Measurements from ENCODE around the gene SLC2A13. TPM values are rescaled to one million over a fixed set of nuclear protein-coding genes. Genes with fewer than 3 reads are reported as not detected.

The SLC2A13 gene
- total and polyA plus RNA-seq, 4 donors: 1.9 to 20.2 (median 6.9) TPM

DNA sequence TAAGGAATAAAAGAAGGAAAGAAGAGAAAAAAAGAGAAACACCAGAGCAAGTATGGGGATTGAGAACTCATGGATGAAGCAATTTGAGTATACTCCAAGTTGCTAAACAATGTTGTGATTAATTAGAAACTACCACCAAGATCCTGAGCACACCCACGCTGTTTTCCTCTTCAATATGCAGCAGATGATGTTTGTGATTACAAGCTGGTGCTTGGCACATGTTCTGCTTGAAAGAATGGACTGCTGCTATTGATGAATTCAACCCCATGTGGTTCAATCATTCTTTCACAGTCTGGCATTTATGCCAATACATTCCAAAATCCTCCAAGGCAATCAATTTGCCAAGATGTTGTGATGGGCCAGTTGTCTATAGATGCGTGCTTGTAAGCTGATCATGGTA is 146.8 kb downstream of the SLC2A13 start:
- Histone ChIP-seq H3K4me1 (ENCODE audit: control insufficient read depth in 4 of 4, insufficient read depth in 4 of 4, low read length in 3 of 4) (no peaks in the 10 kb centered on the region), H3K27me3 (ENCODE audit: control insufficient read depth in 4 of 4, insufficient read depth in 4 of 4, low read length in 3 of 4) (no peaks in the 10 kb centered on the region), H3K4me3 (ENCODE audit: low read depth in 1 of 3, low read length in 3 of 3) (no peak overlapping the region), H3K9ac (ENCODE audit: low read depth in 1 of 2, low read length in 2 of 2) (no peak overlapping the region), H3K9me3 (ENCODE audit: control insufficient read depth in 4 of 4, low read length in 3 of 4) (no peaks in the 10 kb centered on the region), H3K27ac (ENCODE audit: low read depth in 1 of 2, low read length in 2 of 2) (no peak overlapping the region), H3K36me3 (ENCODE audit: control insufficient read depth in 4 of 4, insufficient read depth in 3 of 4, low read depth in 1 of 4, low read length in 3 of 4) (no peaks in the 10 kb centered on the region)
- TF ChIP-seq, protein P1, sequence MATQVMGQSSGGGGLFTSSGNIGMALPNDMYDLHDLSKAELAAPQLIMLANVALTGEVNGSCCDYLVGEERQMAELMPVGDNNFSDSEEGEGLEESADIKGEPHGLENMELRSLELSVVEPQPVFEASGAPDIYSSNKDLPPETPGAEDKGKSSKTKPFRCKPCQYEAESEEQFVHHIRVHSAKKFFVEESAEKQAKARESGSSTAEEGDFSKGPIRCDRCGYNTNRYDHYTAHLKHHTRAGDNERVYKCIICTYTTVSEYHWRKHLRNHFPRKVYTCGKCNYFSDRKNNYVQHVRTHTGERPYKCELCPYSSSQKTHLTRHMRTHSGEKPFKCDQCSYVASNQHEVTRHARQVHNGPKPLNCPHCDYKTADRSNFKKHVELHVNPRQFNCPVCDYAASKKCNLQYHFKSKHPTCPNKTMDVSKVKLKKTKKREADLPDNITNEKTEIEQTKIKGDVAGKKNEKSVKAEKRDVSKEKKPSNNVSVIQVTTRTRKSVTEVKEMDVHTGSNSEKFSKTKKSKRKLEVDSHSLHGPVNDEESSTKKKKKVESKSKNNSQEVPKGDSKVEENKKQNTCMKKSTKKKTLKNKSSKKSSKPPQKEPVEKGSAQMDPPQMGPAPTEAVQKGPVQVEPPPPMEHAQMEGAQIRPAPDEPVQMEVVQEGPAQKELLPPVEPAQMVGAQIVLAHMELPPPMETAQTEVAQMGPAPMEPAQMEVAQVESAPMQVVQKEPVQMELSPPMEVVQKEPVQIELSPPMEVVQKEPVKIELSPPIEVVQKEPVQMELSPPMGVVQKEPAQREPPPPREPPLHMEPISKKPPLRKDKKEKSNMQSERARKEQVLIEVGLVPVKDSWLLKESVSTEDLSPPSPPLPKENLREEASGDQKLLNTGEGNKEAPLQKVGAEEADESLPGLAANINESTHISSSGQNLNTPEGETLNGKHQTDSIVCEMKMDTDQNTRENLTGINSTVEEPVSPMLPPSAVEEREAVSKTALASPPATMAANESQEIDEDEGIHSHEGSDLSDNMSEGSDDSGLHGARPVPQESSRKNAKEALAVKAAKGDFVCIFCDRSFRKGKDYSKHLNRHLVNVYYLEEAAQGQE (IDR thresholded peaks at IDR 0.05): no peak
- TF ChIP-seq, protein P2, sequence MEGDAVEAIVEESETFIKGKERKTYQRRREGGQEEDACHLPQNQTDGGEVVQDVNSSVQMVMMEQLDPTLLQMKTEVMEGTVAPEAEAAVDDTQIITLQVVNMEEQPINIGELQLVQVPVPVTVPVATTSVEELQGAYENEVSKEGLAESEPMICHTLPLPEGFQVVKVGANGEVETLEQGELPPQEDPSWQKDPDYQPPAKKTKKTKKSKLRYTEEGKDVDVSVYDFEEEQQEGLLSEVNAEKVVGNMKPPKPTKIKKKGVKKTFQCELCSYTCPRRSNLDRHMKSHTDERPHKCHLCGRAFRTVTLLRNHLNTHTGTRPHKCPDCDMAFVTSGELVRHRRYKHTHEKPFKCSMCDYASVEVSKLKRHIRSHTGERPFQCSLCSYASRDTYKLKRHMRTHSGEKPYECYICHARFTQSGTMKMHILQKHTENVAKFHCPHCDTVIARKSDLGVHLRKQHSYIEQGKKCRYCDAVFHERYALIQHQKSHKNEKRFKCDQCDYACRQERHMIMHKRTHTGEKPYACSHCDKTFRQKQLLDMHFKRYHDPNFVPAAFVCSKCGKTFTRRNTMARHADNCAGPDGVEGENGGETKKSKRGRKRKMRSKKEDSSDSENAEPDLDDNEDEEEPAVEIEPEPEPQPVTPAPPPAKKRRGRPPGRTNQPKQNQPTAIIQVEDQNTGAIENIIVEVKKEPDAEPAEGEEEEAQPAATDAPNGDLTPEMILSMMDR (IDR thresholded peaks at IDR 0.05; ENCODE audit: low read depth, low read length, missing input control): no peak
- TF ChIP-seq FOXA1 (IDR thresholded peaks at IDR 0.05) (no peak), HNF4A (conservative IDR thresholded peaks at IDR 0.05) (no peak), NR2F2 (IDR thresholded peaks at IDR 0.05) (no peak), RXRA (IDR thresholded peaks at IDR 0.05) (no peak), SP1 (IDR thresholded peaks at IDR 0.05) (no peak), TAF1 (conservative IDR thresholded peaks at IDR 0.05) (no peak), HNF4G (IDR thresholded peaks at IDR 0.05) (no peak), JUND (IDR thresholded peaks at IDR 0.05) (no peak), RAD21 (IDR thresholded peaks at IDR 0.05) (no peak), FOXA2 (IDR thresholded peaks at IDR 0.05) (no peak), YY1 (IDR thresholded peaks at IDR 0.05) (no peak)
- TF ChIP-seq, protein P3, sequence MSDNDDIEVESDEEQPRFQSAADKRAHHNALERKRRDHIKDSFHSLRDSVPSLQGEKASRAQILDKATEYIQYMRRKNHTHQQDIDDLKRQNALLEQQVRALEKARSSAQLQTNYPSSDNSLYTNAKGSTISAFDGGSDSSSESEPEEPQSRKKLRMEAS (IDR thresholded peaks at IDR 0.05): no peak
- TF ChIP-seq, protein P4, sequence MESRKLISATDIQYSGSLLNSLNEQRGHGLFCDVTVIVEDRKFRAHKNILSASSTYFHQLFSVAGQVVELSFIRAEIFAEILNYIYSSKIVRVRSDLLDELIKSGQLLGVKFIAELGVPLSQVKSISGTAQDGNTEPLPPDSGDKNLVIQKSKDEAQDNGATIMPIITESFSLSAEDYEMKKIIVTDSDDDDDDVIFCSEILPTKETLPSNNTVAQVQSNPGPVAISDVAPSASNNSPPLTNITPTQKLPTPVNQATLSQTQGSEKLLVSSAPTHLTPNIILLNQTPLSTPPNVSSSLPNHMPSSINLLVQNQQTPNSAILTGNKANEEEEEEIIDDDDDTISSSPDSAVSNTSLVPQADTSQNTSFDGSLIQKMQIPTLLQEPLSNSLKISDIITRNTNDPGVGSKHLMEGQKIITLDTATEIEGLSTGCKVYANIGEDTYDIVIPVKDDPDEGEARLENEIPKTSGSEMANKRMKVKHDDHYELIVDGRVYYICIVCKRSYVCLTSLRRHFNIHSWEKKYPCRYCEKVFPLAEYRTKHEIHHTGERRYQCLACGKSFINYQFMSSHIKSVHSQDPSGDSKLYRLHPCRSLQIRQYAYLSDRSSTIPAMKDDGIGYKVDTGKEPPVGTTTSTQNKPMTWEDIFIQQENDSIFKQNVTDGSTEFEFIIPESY (IDR thresholded peaks at IDR 0.05): no peak
- TF ChIP-seq, protein P5, sequence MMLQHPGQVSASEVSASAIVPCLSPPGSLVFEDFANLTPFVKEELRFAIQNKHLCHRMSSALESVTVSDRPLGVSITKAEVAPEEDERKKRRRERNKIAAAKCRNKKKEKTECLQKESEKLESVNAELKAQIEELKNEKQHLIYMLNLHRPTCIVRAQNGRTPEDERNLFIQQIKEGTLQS (IDR thresholded peaks at IDR 0.05): no peak
- DNase-seq (ENCODE audit: low spot score): no peak
- 98% methylated on average over 2 of the region's 2 CpGs for WGBS

DNA sequence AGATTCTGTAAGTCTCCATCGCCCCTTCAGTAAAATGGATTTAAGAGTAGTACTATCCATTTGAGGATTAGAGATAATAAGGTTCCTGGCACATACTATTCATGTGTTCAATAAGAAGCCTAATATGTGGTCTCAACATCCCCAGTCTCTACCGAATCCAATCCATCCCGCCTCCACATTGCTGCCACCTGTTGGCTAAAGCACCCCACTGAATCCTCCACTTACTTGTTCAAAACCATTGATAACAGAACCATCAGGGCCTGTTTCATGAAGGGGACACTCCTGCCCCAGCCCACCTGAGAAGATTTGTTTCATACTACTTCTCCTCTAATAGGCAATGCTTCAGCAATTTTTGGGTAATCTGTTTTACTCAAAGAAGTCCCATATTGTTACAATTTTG is 147.5 kb downstream of the SLC2A13 start:
- Histone ChIP-seq H3K9me3 (ENCODE audit: control insufficient read depth in 4 of 4, low read length in 3 of 4) (no peaks in the 10 kb centered on the region), H3K9ac (ENCODE audit: low read depth in 1 of 2, low read length in 2 of 2) (no peak overlapping the region), H3K27me3 (ENCODE audit: control insufficient read depth in 4 of 4, insufficient read depth in 4 of 4, low read length in 3 of 4) (no peaks in the 10 kb centered on the region), H3K36me3 (ENCODE audit: control insufficient read depth in 4 of 4, insufficient read depth in 3 of 4, low read depth in 1 of 4, low read length in 3 of 4) (no peaks in the 10 kb centered on the region), H3K4me1 (ENCODE audit: control insufficient read depth in 4 of 4, insufficient read depth in 4 of 4, low read length in 3 of 4) (no peaks in the 10 kb centered on the region), H3K4me3 (ENCODE audit: low read depth in 1 of 3, low read length in 3 of 3) (no peak overlapping the region), H3K27ac (ENCODE audit: low read depth in 1 of 2, low read length in 2 of 2) (no peak overlapping the region)
- WGBS: 90% methylated on average over 3 of the region's 3 CpGs
- TF ChIP-seq RAD21 (IDR thresholded peaks at IDR 0.05) (peak; percentile 47 to 61), FOXA1 (IDR thresholded peaks at IDR 0.05) (no peak), EGR1 (IDR thresholded peaks at IDR 0.05; ENCODE audit: low read depth in 2 of 2) (no peak), GABPA (IDR thresholded peaks at IDR 0.05 in 1 of 2, conservative IDR thresholded peaks at IDR 0.05 in 1 of 2) (no peak), JUND (IDR thresholded peaks at IDR 0.05) (no peak)
- TF ChIP-seq, protein P2 (IDR thresholded peaks at IDR 0.05; ENCODE audit: low read depth, low read length, missing input control): peak; percentile 24
- no peak for DNase-seq (ENCODE audit: low spot score)
